CD14-positive monocyte (primary cell): ENCODE measurements around the gene NLRP9. TPM values are rescaled to one million over a fixed set of nuclear protein-coding genes. Genes with fewer than 3 reads are reported as not detected.
"Not testable (repeated sequence)": the region's sequence is repeated elsewhere in the genome, so short reads cannot be mapped to it uniquely, and the experiment has no call there.

Experiments used
- DNase-seq, 3 donors: peaks; one replicate each; pipeline ENCODE4 v3.0.0-alpha.2; 2011 to 2022
- H2AFZ ChIP-seq: 2 replicates; pipeline ENCODE4 v1.6.0; 2012; ENCODE audit warnings: mild to moderate bottlenecking, low read depth, low read length, inconsistent platforms; ENCODE audit not compliant: insufficient read depth, poor library complexity, severe bottlenecking
- H3K27ac ChIP-seq, 2 donors: 1 replicate in 1 of 2; 2 replicates in 1 of 2; pipeline ENCODE4 v1.5.1; 2012 to 2013; ENCODE audit warnings: low read length in 2 of 2, control low read depth in 1 of 2, inconsistent platforms in 1 of 2, low read depth in 1 of 2, mild to moderate bottlenecking in 1 of 2
- H3K27me3 ChIP-seq, 2 donors: one replicate each; pipeline versions ENCODE4 v1.6.0 to v1.6.1; 2011 to 2013; ENCODE audit warnings: low read length in 2 of 2; ENCODE audit not compliant: control insufficient read depth in 2 of 2, insufficient read depth in 2 of 2
- H3K36me3 ChIP-seq, 2 donors: replicated peaks in 1 of 2; 1 replicate in 1 of 2; 2 replicates in 1 of 2; pipeline versions ENCODE4 v1.5.1 to v1.6.1; 2012 to 2013; ENCODE audit warnings: low read length in 2 of 2, control low read depth in 1 of 2, inconsistent platforms in 1 of 2, mild to moderate bottlenecking in 1 of 2; ENCODE audit not compliant: insufficient read depth in 2 of 2, control insufficient read depth in 1 of 2
- H3K4me1 ChIP-seq, 2 donors: 1 replicate in 1 of 2; 2 replicates in 1 of 2; pipeline versions ENCODE4 v1.5.1 to v1.6.1; 2012 to 2013; ENCODE audit warnings: low read length in 2 of 2, control low read depth in 1 of 2, inconsistent platforms in 1 of 2, mild to moderate bottlenecking in 1 of 2, moderate library complexity in 1 of 2; ENCODE audit not compliant: insufficient read depth in 2 of 2, control insufficient read depth in 1 of 2
- H3K4me2 ChIP-seq: replicated peaks from 2 replicates; pipeline ENCODE3; 2012; ENCODE audit warnings: low read length, moderate library complexity, mild to moderate bottlenecking; ENCODE audit not compliant: poor library complexity, severe bottlenecking; ENCODE audit errors: extremely low read depth
- H3K4me3 ChIP-seq, 3 experiments: fragments of 200-600 bp in 1 of 3; sonication (generic) in 1 of 3; replicated peaks in 1 of 3; 1 replicate in 2 of 3; 2 replicates in 1 of 3; pipeline ENCODE4 v1.5.1; 2011 to 2013; ENCODE audit warnings: low read length in 3 of 3, mild to moderate bottlenecking in 3 of 3, control low read depth in 2 of 3, low read depth in 2 of 3, inconsistent platforms in 1 of 3, moderate library complexity in 1 of 3
- H3K79me2 ChIP-seq: 2 replicates; pipeline ENCODE4 v1.6.0; 2012; ENCODE audit warnings: mild to moderate bottlenecking, control low read depth, inconsistent platforms, low read length, moderate library complexity; ENCODE audit not compliant: insufficient read depth
- H3K9ac ChIP-seq: 2 replicates; pipeline ENCODE4 v1.6.0; 2017; ENCODE audit warnings: low read length, mild to moderate bottlenecking; ENCODE audit not compliant: insufficient read depth, poor library complexity, severe bottlenecking
- H3K9me3 ChIP-seq, 2 donors: replicated peaks in 1 of 2; 1 replicate in 1 of 2; 2 replicates in 1 of 2; pipeline versions ENCODE4 v1.5.1 to v1.6.1; 2012 to 2013; ENCODE audit warnings: low read length in 2 of 2, control low read depth in 1 of 2; ENCODE audit not compliant: control insufficient read depth in 1 of 2, insufficient read depth in 1 of 2
- H4K20me1 ChIP-seq: 2 replicates; pipeline ENCODE4 v1.6.0; 2012; ENCODE audit warnings: mild to moderate bottlenecking, low read length, control low read depth, moderate library complexity; ENCODE audit not compliant: insufficient read depth
- H3K27ac Mint-ChIP-seq, 7 donors: one replicate each; pipeline ENCODE4 v1.8.0; 2020; ENCODE audit warnings: mild to moderate bottlenecking in 7 of 7, mixed read lengths in 7 of 7, moderate library complexity in 6 of 7, inconsistent platforms in 2 of 7
- H3K27me3 Mint-ChIP-seq, 3 donors: one replicate each; pipeline ENCODE4 v1.8.0; 2021 to 2022; ENCODE audit warnings: low read depth in 3 of 3, mild to moderate bottlenecking in 3 of 3, mixed read lengths in 3 of 3, moderate library complexity in 3 of 3, inconsistent platforms in 1 of 3
- H3K36me3 Mint-ChIP-seq, 2 donors: one replicate each; pipeline ENCODE4 v1.8.0; 2020; ENCODE audit warnings: mixed read lengths in 2 of 2, inconsistent platforms in 1 of 2, mild to moderate bottlenecking in 1 of 2
- H3K4me1 Mint-ChIP-seq: one replicate; pipeline ENCODE4 v1.8.0; 2020; ENCODE audit warnings: mild to moderate bottlenecking, mixed read lengths
- H3K4me3 Mint-ChIP-seq, 2 donors: one replicate each; pipeline ENCODE4 v1.8.0; 2020; ENCODE audit warnings: mild to moderate bottlenecking in 2 of 2, mixed read lengths in 2 of 2, moderate library complexity in 1 of 2
- H3K9me3 Mint-ChIP-seq, 7 donors: one replicate each; pipeline ENCODE4 v1.8.0; 2020 to 2022; ENCODE audit warnings: mixed read lengths in 7 of 7, mild to moderate bottlenecking in 6 of 7, moderate library complexity in 6 of 7, inconsistent platforms in 2 of 7
- WGBS: methylation state at CpG from one replicate; pipeline ENCODE4 v1.1.5; 2013; ENCODE audit warnings: missing lambda C conversion rate; ENCODE audit not compliant: insufficient coverage; 5-methylcytosine and 5-hydroxymethylcytosine counted together
- intact Hi-C, 2 donors: fragments of 100-400 bp; cut with micrococcal nuclease; formaldehyde crosslinking; loops; one replicate each; pipeline versions ENCODE4 v1.15.0 to v1.15.1; 2023
- polyA plus RNA-seq, 3 donors: library from polyadenylated mRNA; depleted of rRNA in 1 of 3; unstranded in 2 of 3; stranded (reverse) in 1 of 3; fragments of 300-500 nt in 2 of 3; fragments of >200 nt in 1 of 3; fragmentation: Illumina TruSeq in 2 of 3; gene quantifications; 1 replicate in 2 of 3; 2 replicates in 1 of 3; pipeline ENCODE4 v1.2.3, GENCODE V29; 2012 to 2021
- TF ChIP-seq, protein P1 (sequence below): fragments of 200-600 bp; IDR thresholded peaks from one replicate; pipeline ENCODE4 v1.8.0; 2022; ENCODE audit warnings: antibody characterized with exemption, mild to moderate bottlenecking

The NLRP9 gene
- polyA plus RNA-seq, 3 donors, result not detected

DNA sequence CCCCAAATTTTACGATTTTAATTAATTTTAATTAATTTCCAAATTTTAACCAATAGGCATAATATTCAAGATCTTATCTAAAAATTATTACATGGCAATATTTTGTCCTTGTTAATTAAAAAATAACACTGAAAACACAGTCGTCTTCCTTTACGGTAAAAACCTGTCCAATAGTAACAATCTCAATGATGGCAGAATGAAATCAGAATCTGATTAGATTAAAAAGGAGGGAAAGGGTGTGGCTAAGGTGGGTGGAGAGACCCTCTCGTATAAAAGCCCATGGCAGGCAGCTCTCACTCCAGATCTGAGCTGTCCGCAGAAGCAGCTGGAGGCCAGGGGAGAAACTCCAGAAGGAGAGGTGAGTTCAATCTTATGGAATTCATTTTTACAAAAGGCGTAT lies 30.6 kb upstream of the NLRP9 start, which contains the start of gene RFPL4AL1:
TSS of gene RFPL4AL1 (plus strand) at position 301 of the 400 bp plus-strand sequence. CDS start 2,687 bp downstream, outside the sequence.
- H3K27me3 Mint-ChIP-seq, H3K9me3 ChIP-seq, H3K36me3 ChIP-seq, H3K27me3 ChIP-seq, H3K4me2 ChIP-seq, H4K20me1 ChIP-seq, H3K9ac ChIP-seq, H3K79me2 ChIP-seq, H3K4me3 Mint-ChIP-seq, H3K4me3 ChIP-seq, DNase-seq, H3K36me3 Mint-ChIP-seq, H3K4me1 Mint-ChIP-seq, intact Hi-C loops, H2AFZ ChIP-seq: not testable (repeated sequence)
- 72% methylated on average over 2 of the region's 6 CpGs for WGBS
- Mint-ChIP-seq H3K27ac (peak within 1 kb of the TSS in 1 of 7 donors; percentile 17), H3K9me3 (peaks cover 8 to 25% (median 21%) of the 10 kb centered on the region in 7 donors)
- Histone ChIP-seq H3K4me1 (peaks cover 0 to 37% of the 10 kb centered on the region in 2 donors), H3K27ac (peak within 1 kb of the TSS in 1 of 2 donors; percentile 35)

DNA sequence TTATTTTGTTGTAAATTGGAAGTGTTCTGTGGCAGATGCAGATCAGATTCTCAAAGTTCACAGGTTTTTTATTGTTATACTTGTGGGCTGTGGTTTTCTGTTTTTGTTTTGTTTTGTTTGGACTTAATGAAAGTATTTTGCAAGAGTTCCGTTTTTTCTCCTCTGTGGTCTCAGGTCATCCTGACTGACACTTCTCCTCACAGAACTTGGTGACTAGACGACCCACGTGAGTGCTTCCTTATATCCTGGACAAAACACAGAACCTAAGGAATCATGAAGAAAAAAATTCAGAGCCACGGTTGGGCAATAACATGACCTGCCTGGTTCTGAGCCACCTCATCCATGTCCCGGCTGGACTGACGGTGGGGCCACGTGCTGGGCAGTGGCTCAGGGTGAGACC lies 28.3 kb upstream of the NLRP9 start:
- Histone ChIP-seq H3K9ac (no peak overlapping the region), H3K79me2 (no peaks in the 10 kb centered on the region), H3K27me3 (no peaks in the 10 kb centered on the region), H3K4me3 (no peak overlapping the region), H3K4me2 (no peak overlapping the region), H4K20me1 (no peaks in the 10 kb centered on the region), H3K9me3 (peaks cover 0 to 8% of the 10 kb centered on the region in 2 donors), H2AFZ (no peak overlapping the region), H3K4me1 (peaks cover 0 to 37% of the 10 kb centered on the region in 2 donors), H3K27ac (peak overlapping the region in 1 of 2 donors; percentile 53), H3K36me3 (no peaks in the 10 kb centered on the region)
- H3K27ac Mint-ChIP-seq, result peak overlapping the region in 2 of 7 donors; percentile 56 to 82
- no peak overlapping the region for H3K4me3 Mint-ChIP-seq
- peaks cover 1% of the 10 kb centered on the region for H3K4me1 Mint-ChIP-seq
- intact Hi-C loops, result no loop called here
- peak in 1 of 3 donors; percentile 87 for DNase-seq
- H3K27me3 Mint-ChIP-seq, result peaks cover 0 to 3% (median 0%) of the 10 kb centered on the region in 3 donors
- H3K9me3 Mint-ChIP-seq, result peaks cover 8 to 25% (median 22%) of the 10 kb centered on the region in 7 donors
- H3K36me3 Mint-ChIP-seq, result no peaks in the 10 kb centered on the region
- TF ChIP-seq, protein P1, sequence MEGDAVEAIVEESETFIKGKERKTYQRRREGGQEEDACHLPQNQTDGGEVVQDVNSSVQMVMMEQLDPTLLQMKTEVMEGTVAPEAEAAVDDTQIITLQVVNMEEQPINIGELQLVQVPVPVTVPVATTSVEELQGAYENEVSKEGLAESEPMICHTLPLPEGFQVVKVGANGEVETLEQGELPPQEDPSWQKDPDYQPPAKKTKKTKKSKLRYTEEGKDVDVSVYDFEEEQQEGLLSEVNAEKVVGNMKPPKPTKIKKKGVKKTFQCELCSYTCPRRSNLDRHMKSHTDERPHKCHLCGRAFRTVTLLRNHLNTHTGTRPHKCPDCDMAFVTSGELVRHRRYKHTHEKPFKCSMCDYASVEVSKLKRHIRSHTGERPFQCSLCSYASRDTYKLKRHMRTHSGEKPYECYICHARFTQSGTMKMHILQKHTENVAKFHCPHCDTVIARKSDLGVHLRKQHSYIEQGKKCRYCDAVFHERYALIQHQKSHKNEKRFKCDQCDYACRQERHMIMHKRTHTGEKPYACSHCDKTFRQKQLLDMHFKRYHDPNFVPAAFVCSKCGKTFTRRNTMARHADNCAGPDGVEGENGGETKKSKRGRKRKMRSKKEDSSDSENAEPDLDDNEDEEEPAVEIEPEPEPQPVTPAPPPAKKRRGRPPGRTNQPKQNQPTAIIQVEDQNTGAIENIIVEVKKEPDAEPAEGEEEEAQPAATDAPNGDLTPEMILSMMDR, result no peak
- 49% methylated on average over 5 of the region's 7 CpGs for WGBS

DNA sequence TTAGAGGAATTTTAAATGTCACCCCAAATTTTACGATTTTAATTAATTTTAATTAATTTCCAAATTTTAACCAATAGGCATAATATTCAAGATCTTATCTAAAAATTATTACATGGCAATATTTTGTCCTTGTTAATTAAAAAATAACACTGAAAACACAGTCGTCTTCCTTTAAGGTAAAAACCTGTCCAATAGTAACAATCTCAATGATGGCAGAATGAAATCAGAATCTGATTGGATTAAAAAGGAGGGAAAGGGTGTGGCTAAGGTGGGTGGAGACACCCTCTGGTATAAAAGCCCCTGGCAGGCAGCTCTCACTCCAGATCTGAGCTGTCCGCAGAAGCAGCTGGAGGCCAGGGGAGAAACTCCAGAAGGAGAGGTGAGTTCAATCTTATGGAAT lies 20.6 kb upstream of the NLRP9 start, which contains the start of gene RFPL4A:
TSS of gene RFPL4A (plus strand) at position 301 of the 400 bp plus-strand sequence. CDS start 2,704 bp downstream, outside the sequence.
- H3K9ac ChIP-seq, intact Hi-C loops, H3K27me3 Mint-ChIP-seq, H3K4me1 Mint-ChIP-seq, H3K4me3 ChIP-seq, H3K36me3 Mint-ChIP-seq, H4K20me1 ChIP-seq, H3K79me2 ChIP-seq, H3K36me3 ChIP-seq, H3K4me3 Mint-ChIP-seq, H3K27me3 ChIP-seq, H2AFZ ChIP-seq, DNase-seq, H3K9me3 ChIP-seq, H3K4me2 ChIP-seq, H3K27ac ChIP-seq: not testable (repeated sequence)
- peaks cover 7 to 24% (median 16%) of the 10 kb centered on the region in 7 donors for H3K9me3 Mint-ChIP-seq
- WGBS, result 100% methylated on average over 1 of the region's 3 CpGs
- H3K4me1 ChIP-seq, result peaks cover 0 to 12% of the 10 kb centered on the region in 2 donors
- H3K27ac Mint-ChIP-seq, result peak within 1 kb of the TSS in 1 of 7 donors; percentile 85

DNA sequence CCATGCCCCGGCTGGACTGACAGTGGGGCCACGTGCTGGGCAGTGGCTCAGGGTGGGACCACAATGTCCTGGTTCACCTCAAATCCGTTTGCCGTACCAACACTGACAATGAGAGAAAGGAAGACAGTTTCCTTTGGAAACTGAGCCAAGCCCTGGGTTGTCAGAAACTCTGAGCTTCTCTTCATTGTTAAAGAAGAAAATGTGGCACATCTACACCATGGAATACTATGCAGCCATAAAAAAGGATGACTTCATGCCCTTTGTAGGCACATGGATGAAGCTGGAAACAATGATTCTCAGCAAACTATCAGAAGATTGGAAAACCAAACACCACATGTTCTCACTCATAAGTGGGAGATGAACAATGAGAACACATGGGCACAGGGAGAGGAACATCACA lies 18.6 kb upstream of the NLRP9 start:
- DNase-seq, H3K4me3 ChIP-seq, H3K36me3 ChIP-seq, H3K4me1 Mint-ChIP-seq, H3K4me2 ChIP-seq, H3K36me3 Mint-ChIP-seq, H3K4me3 Mint-ChIP-seq, intact Hi-C loops, H3K27ac ChIP-seq, H4K20me1 ChIP-seq, H3K79me2 ChIP-seq, H3K9me3 ChIP-seq, H2AFZ ChIP-seq, H3K9ac ChIP-seq, H3K27ac Mint-ChIP-seq, H3K27me3 ChIP-seq, H3K27me3 Mint-ChIP-seq: not testable (repeated sequence)
- peaks cover 10 to 33% (median 19%) of the 10 kb centered on the region in 7 donors for H3K9me3 Mint-ChIP-seq
- 76% methylated on average over 4 of the region's 4 CpGs for WGBS
- peaks cover 0 to 12% of the 10 kb centered on the region in 2 donors for H3K4me1 ChIP-seq
